Activated CD4-positive, alpha-beta T cell treated with anti-CD3 and anti-CD28 coated beads, Interleukin-2, Interleukin-4, amounts not matched to agents 100 ng/mL and 50 ng/mL, durations not matched to agents 16 hours and 8 hours (primary cell): ENCODE results near the gene COIL.

Experiments used
- DNase-seq: peaks from one replicate; pipeline ENCODE4 v3.0.0-alpha.2; 2020; ENCODE audit warnings: low spot score

Gene COIL

GRCh38 chr17:56935461-56935860 is 25.4 kb downstream of the COIL start:
- DNase-seq, result no peak

- DNase-seq, result no peak
Measured at GRCh38 chr17:56934280-56934679, 26.6 kb downstream of the COIL start.

DNA sequence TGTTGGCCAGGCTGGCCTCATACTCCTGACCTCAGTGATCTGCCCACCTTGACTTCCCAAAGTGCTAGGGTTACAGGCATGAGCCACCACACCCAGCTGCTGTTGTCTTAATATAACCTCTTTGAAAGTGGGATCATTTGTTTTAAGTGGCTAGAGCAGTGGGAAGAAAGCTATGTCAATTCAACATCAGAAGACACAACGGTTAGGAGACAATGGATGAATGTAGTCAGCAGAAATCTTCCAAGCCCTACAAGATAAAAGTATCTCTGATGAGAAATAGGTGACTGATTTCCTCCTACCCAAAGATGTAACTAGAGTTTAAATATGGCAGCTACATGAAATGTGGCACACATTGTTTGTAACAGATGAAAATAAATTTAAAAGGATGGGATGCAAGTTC is 27.0 kb downstream of the COIL start:
- no peak for DNase-seq

DNA sequence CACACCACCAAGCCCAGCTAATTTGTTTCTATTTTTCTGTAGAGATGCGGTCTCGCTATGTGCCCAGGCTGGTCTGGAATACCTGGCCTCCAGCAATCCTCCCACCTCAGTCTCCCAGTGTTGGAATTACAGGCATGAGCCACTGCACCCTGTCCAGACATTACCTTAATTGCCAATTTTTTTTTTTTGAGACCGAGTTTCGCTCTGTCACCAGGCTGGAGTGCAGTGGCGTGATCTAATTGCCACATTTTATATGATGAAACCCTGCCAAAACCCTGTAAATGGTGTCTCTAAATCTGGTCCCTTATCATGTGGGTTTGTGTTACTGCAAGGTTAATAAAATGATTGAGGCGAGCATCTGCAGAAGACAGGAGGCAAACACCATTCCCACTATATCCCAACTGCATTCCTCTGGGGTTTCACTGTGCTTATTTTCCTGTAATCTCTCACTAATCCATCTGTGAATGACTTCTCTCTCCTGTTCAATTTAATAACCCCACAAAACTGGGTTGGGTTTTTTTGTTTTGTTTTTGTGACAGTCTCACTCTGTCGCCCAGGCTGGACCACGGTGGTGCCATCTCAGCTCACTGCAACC is 27.6 kb downstream of the COIL start:
- no peak for DNase-seq

GRCh38 chr17:56930739-56931337 is 30.0 kb downstream of the COIL start:
- DNase-seq, result no peak

GRCh38 chr17:56929362-56929969 is 31.4 kb downstream of the COIL start:
- DNase-seq, result no peak

DNA sequence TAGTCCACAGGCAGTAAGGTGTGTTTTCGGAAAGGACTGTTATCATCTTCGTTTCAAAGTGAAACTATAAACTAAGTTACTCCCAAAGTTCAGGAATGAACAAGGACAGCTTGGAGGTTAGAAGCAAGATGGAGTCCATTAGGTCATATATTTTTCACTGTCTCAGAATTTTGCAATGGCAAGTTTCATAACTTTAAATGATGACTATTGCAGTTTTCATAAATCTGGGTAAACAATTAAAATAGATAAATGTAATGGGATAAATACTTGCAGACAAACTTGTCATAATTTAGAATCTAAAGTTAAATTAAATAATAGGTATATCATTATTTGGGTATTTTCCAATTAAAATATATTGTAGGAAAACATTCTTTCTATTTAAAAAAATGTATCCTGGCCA is 32.3 kb downstream of the COIL start:
- no peak for DNase-seq

DNA sequence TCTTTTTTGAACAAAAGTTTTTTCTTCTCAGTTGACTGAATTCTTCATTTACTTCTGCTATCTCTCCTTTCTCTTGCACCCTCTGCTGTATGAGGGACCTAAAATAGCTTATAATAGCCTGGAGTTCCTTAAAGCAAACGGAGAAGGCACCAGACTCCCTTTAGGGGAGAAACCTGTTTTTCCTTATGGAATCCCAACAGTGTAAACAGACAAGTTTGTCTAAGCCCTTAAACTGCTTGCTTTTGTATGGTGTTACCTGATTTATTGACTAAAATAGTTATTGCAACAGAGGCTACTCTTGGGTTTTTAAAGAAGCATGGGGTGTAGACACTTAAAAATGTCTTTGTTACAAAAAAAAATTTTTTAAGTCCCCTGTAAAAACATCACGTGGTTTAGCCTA is 34.1 kb downstream of the COIL start:
- no peak for DNase-seq

DNA sequence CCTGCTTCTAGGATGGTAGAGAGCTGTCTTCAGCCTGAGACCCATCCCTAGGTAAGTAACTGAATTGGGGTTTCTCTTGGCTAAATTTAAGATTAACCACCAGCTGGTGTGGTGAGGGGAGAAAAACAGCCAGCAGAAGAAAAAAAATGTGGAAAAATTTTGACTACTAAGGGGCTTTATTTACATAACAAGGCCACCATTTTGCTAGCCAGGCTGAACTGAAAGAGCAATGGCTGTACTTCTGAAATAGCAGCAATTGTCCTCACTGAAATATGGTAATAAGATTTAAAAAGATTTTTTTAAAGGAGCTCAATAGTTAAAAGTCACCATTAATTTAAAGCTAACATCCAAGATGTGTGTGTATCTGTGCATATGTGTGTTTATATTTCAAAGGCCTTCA is 34.6 kb downstream of the COIL start:
- DNase-seq, result no peak

GRCh38 chr17:56925088-56925487 is 35.8 kb downstream of the COIL start:
- DNase-seq, result no peak

DNA sequence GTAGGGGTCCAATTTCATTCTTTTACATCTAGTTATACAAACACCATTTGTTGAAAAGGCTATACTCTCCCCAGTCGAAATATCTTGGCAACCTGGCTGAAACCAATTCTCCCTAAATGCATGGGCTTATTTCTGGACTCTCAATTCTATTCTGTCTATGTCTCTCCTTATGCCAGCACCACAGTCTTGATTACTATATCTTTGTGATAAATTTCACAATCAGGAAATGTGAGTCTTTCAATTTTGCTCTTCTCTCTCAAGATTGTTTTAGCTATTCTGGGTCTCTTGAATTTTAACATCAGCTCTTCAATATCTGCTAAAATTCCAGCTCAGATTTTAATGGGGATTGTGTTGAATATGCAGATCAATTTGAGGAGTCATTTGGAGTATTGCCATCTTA is 41.1 kb downstream of the COIL start:
- no peak for DNase-seq

DNA sequence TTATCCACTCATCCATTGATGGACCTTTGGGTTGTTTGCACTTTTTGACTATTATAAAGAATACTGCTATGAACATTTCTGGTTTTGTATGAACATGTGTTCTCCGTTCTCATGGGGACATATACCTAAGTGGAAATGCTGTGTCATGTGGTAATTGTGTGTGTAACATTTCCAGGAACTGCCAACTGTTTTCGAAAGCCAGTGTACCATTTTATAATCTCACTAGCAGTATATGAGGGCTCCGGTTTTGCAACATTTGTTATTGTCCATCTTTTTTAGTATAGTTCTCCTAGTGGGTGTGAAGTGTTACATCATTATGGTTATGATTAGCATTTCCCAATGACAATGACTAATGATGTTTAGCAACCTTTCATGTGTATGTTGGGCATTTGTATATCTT is 41.9 kb downstream of the COIL start:
- peak; percentile 60 for DNase-seq

DNA sequence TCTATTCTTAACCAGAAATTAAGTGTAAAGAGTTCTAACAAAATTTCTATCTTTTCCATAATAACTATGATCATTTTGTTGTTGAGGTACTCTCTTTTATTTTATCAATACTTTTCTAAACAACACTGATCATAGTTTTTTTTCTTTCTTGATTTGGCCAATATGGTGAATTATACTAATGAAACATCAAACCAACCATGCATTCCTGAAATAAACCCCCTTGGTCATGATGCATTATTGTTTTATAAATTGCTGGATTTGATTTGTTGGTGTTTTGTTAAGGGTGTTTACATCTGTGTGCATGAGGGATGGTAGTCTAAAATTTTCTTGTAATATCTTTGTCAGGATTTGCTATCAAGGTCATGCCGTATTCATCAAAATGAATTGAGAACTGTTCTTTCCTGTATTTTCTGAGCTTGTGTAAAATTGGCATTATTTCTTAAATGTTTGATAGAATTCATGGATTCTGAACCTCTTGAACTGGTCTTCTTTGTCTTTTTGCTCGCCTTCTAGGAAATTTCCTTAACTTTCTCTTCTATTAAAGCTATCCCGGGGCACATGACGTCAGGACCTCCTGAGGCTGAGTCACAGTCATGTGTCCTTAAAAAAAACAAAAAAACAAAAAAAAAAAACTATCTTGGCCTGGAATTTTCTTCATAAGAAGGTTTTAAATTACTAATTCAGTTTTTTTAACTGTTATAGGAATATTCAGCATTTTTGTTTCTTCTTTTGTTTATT is 43.1 kb downstream of the COIL start:
- no peak for DNase-seq

DNA sequence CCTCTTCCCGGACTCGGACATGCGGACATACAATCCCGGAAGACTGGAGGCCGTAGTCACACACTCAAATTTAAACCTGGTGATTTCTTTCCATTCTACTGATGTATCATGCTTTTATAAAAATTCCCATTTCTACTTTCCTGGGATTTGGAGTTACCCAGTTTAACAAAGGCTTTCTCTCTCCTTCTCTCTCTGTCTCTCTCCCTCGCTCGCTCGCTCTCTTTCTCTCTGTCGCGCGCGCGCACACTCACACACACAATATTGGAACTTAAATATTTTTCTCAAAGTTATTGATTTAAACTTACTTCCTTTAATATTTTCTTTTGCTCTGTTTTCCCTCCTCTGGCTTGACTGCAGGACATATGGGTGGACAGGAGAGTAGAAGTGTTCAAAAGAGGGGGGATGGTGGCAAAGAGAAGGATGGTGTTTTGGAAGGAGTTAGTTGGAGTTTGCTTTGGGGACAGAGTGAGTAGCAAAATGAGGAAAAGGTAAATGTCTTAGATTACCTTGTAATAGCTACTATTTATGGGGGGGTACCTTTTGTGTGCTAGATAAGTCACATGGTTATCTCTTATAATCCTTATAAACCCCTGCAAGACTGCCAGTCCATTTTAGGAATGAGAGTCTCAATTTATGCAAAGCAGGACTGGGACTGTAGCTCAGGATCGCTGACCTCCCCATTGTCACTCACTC is 46.1 kb downstream of the COIL start:
- no peak for DNase-seq

GRCh38 chr17:56913867-56914580 is 46.8 kb downstream of the COIL start, which contains the start of gene TRIM25:
Gene TRIM25, minus strand, starts transcription at chr17:56914049. Its CDS starts 61 bp downstream, at chr17:56913988.
- peak; percentile 93 for DNase-seq

GRCh38 chr17:56913353-56913866 is 47.4 kb downstream of the COIL start:
- no peak for DNase-seq

DNA sequence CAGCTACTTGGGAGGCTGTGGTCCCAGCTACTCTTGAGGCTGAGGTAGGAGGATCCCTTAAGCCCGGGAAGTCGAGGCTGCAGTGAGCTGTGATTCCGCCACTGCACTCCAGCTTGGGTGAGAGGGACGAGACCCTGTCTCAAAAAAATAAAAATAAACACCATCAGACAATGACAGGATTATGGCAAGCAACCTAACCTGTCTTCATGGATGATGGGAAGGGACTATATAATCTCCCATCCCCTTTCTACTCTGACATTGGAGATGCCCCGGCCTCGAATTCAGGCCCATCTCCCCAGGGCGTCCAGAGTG is 47.9 kb downstream of the COIL start:
- no peak for DNase-seq

GRCh38 chr17:56912105-56912999 is 48.5 kb downstream of the COIL start:
- no peak for DNase-seq

GRCh38 chr17:56910509-56911235 is 50.2 kb downstream of the COIL start:
- DNase-seq, result no peak
